Fibroblast of skin of scalp (primary cell): Measurements from ENCODE around the gene SCNM1. TPM values are rescaled to one million over a fixed set of nuclear protein-coding genes. Genes with fewer than 3 reads are reported as not detected.
A peak's percentile ranks its signal among the peaks of the same experiment; 100 is the strongest.

Experiments
- DNase-seq: peaks from one replicate; pipeline ENCODE4 v3.0.0-alpha.2; 2013
- polyA plus RNA-seq, 2 experiments: library from polyadenylated mRNA; unstranded; fragments of 120-200 nt; gene quantifications; one replicate each; pipeline ENCODE4 v1.2.1, GENCODE V29; 2013; ENCODE audit not compliant: insufficient read length in 2 of 2

The SCNM1 gene
- polyA plus RNA-seq (2013, experiment 1 of 2; ENCODE audit: insufficient read length): 45.0 TPM
- polyA plus RNA-seq (2013, experiment 2 of 2; ENCODE audit: insufficient read length): 45.0 TPM

- peak; percentile 100 for DNase-seq
These were observed at the start of gene SCNM1, which contains the start of gene LYSMD1 for GRCh38 chr1:151165738-151166504. SCNM1 (plus strand) TSS chr1:151166144; CDS start chr1:151166153, 9 bp downstream. LYSMD1 (minus strand) TSS chr1:151165902; CDS start chr1:151165258, 644 bp downstream.

GRCh38 chr1:151124763-151125403, 41.1 kb upstream of the SCNM1 start:
- DNase-seq: no peak

- no peak for DNase-seq
These were observed 37.1 kb upstream of the SCNM1 start for GRCh38 chr1:151128800-151129199.

GRCh38 chr1:151130987-151131586, 34.9 kb upstream of the SCNM1 start:
- peak; percentile 83 for DNase-seq

GRCh38 chr1:151131701-151132334, 34.1 kb upstream of the SCNM1 start:
- DNase-seq: peak; percentile 11

GRCh38 chr1:151132335-151133017, 33.5 kb upstream of the SCNM1 start:
- DNase-seq: no peak

- no peak for DNase-seq
These were observed 32.7 kb upstream of the SCNM1 start for GRCh38 chr1:151133018-151133806.

- DNase-seq: no peak
These were observed 31.5 kb upstream of the SCNM1 start for GRCh38 chr1:151134396-151134795.

- no peak for DNase-seq
These were observed 31.0 kb upstream of the SCNM1 start for GRCh38 chr1:151134991-151135390.

- DNase-seq: no peak
These were observed 30.2 kb upstream of the SCNM1 start for GRCh38 chr1:151135433-151136385.

GRCh38 chr1:151137789-151138188, 28.2 kb upstream of the SCNM1 start:
- DNase-seq: no peak

GRCh38 chr1:151142411-151143056, 23.4 kb upstream of the SCNM1 start:
- DNase-seq: no peak

- DNase-seq: no peak
These were observed 22.9 kb upstream of the SCNM1 start for GRCh38 chr1:151143057-151143435.

GRCh38 chr1:151143986-151144385, 22.0 kb upstream of the SCNM1 start:
- DNase-seq: no peak

GRCh38 chr1:151144474-151145303, 21.3 kb upstream of the SCNM1 start:
- DNase-seq: peak; percentile 16

GRCh38 chr1:151145304-151146071, 20.5 kb upstream of the SCNM1 start:
- peak; percentile 18 for DNase-seq

GRCh38 chr1:151146072-151146411, 19.9 kb upstream of the SCNM1 start:
- no peak for DNase-seq
